ENCODE measurements around the gene SMIM22. TPM values are rescaled to one million over a fixed set of nuclear protein-coding genes. Genes with fewer than 3 reads are reported as not detected.

The SMIM22 gene
- total and polyA plus RNA-seq, 9 donors: 1.5 to 30.9 (median 7.8) TPM; not detected in 5

- no peaks in the 10 kb centered on the region for H3K36me3 ChIP-seq
- no peak overlapping the region for H3K4me3 ChIP-seq
- no peak overlapping the region for H3K27ac ChIP-seq
- no peaks in the 10 kb centered on the region for H3K9me3 ChIP-seq
- TF ChIP-seq CTCF (IDR thresholded peaks at IDR 0.05) (no peak), EP300 (IDR thresholded peaks at IDR 0.05) (no peak), POLR2A (IDR thresholded peaks at IDR 0.05) (no peak)
- H3K4me1 ChIP-seq (ENCODE audit: insufficient read depth): no peaks in the 10 kb centered on the region
- no peak for DNase-seq
- 84 to 88% (median 87%) methylated on average over 5 of the region's 5 CpGs for WGBS, 3 donors
- no peaks in the 10 kb centered on the region for H3K27me3 ChIP-seq
- intact Hi-C loops (cut with DNase I): loop anchor here in 2 of 4 donors (10.0 kb wide), 2 partner anchors 105 to 115 kb away; no protein-coding TSS in a partner anchor
Observed at GRCh38 chr16:4839942-4840341, 44.8 kb downstream of the SMIM22 start.

- DNase-seq: no peak
- Histone ChIP-seq H3K27me3 (no peaks in the 10 kb centered on the region), H3K27ac (no peak overlapping the region), H3K36me3 (no peaks in the 10 kb centered on the region), H3K4me1 (ENCODE audit: insufficient read depth) (peaks cover under 1% of the 10 kb centered on the region), H3K4me3 (no peak overlapping the region), H3K9me3 (no peaks in the 10 kb centered on the region)
- WGBS, 3 donors: 74 to 78% (median 76%) methylated on average over 5 of the region's 5 CpGs
- no peak for TF ChIP-seq EP300 (IDR thresholded peaks at IDR 0.05)
- no peak for TF ChIP-seq CTCF (IDR thresholded peaks at IDR 0.05)
- TF ChIP-seq POLR2A (IDR thresholded peaks at IDR 0.05): no peak
- intact Hi-C loops (cut with DNase I): loop anchor here in 2 of 4 donors (10.0 kb wide), 2 partner anchors 104 to 116 kb away; no protein-coding TSS in a partner anchor
Observed at GRCh38 chr16:4840984-4841383, 45.8 kb downstream of the SMIM22 start.

Small RNA genes within 50 kb of the gene (small RNA-seq; reads per million reads assigned to genes)
- not detected for gene RF00017

Other genes with a start within 250 kb of the SMIM22 start
- gene C16orf96, start 239.0 kb upstream of the SMIM22 start, total RNA-seq: under 1 TPM; 0.10 to 0.30 (median 0.13) TPM
- gene C16orf96, start 239.0 kb upstream of the SMIM22 start, polyA plus RNA-seq: under 1 TPM; 0.07 to 0.08 TPM
- 10 to 100 TPM in 6 of 7 donors, 1 to 10 TPM in 1; 9.3 to 39.5 (median 21.4) TPM for gene UBALD1, start 180.5 kb upstream of the SMIM22 start, total RNA-seq
- 10 to 100 TPM in 1 of 2 donors, under 1 TPM in 1; 0.43 to 24.0 TPM for gene UBALD1, start 180.5 kb upstream of the SMIM22 start, polyA plus RNA-seq
- 10 to 100 TPM; 23.2 to 94.2 (median 64.6) TPM for gene MGRN1, start 170.5 kb upstream of the SMIM22 start, total RNA-seq
- gene MGRN1, start 170.5 kb upstream of the SMIM22 start, polyA plus RNA-seq: 10 to 100 TPM; 21.5 to 27.9 TPM
- 10 to 100 TPM; 19.4 to 33.1 (median 28.0) TPM for gene NUDT16L1, start 101.8 kb upstream of the SMIM22 start, total RNA-seq
- gene NUDT16L1, start 101.8 kb upstream of the SMIM22 start, polyA plus RNA-seq: 10 to 100 TPM in 1 of 2 donors, 1 to 10 TPM in 1; 8.1 to 33.6 TPM
- 10 to 100 TPM; 19.8 to 37.4 (median 32.3) TPM for gene ANKS3, start 61.1 kb upstream of the SMIM22 start, total RNA-seq
- gene ANKS3, start 61.1 kb upstream of the SMIM22 start, polyA plus RNA-seq: 10 to 100 TPM in 1 of 2 donors, 1 to 10 TPM in 1; 6.7 to 26.0 TPM
- 1 to 10 TPM in 6 of 7 donors, under 1 TPM in 1; 0.48 to 9.1 (median 1.5) TPM for gene DNAAF8, start 60.8 kb upstream of the SMIM22 start, total RNA-seq
- gene DNAAF8, start 60.8 kb upstream of the SMIM22 start, polyA plus RNA-seq: 1 to 10 TPM in 1 of 2 donors, under 1 TPM in 1; 0.35 to 1.2 TPM
- 10 to 100 TPM; 10.1 to 27.7 (median 22.1) TPM for gene ZNF500, start 28.2 kb upstream of the SMIM22 start, total RNA-seq
- 10 to 100 TPM in 1 of 2 donors, 1 to 10 TPM in 1; 4.7 to 22.3 TPM for gene ZNF500, start 28.2 kb upstream of the SMIM22 start, polyA plus RNA-seq
- gene SEPTIN12, start 7.0 kb upstream of the SMIM22 start, total RNA-seq: under 1 TPM in 1 of 7 donors, not detected in 6; 0.32 TPM
- not detected for gene SEPTIN12, start 7.0 kb upstream of the SMIM22 start, polyA plus RNA-seq
- 10 to 100 TPM in 6 of 7 donors, 1 to 10 TPM in 1; 6.0 to 31.9 (median 25.0) TPM for gene ROGDI, start 7.3 kb downstream of the SMIM22 start, total RNA-seq
- 10 to 100 TPM in 1 of 2 donors, 1 to 10 TPM in 1; 9.2 to 17.3 TPM for gene ROGDI, start 7.3 kb downstream of the SMIM22 start, polyA plus RNA-seq
- gene GLYR1, start 51.9 kb downstream of the SMIM22 start, total RNA-seq: 10 to 100 TPM; 30.3 to 79.5 (median 69.7) TPM
- gene GLYR1, start 51.9 kb downstream of the SMIM22 start, polyA plus RNA-seq: 10 to 100 TPM; 36.9 to 77.1 TPM
- 10 to 100 TPM; 16.1 to 41.3 (median 27.3) TPM for gene UBN1, start 52.1 kb downstream of the SMIM22 start, total RNA-seq
- 10 to 100 TPM; 14.5 to 17.9 TPM for gene UBN1, start 52.1 kb downstream of the SMIM22 start, polyA plus RNA-seq
- gene PPL, start 141.8 kb downstream of the SMIM22 start, total RNA-seq: 10 to 100 TPM in 4 of 7 donors, 1 to 10 TPM in 3; 6.9 to 37.8 (median 17.4) TPM
- gene PPL, start 141.8 kb downstream of the SMIM22 start, polyA plus RNA-seq: 1 to 10 TPM; 4.2 to 5.3 TPM
- under 1 TPM; 0.11 to 0.87 (median 0.38) TPM for gene SEC14L5, start 163.0 kb downstream of the SMIM22 start, total RNA-seq
- gene SEC14L5, start 163.0 kb downstream of the SMIM22 start, polyA plus RNA-seq: 1 to 10 TPM in 1 of 2 donors, under 1 TPM in 1; 0.38 to 1.5 TPM
- gene NAGPA, start 238.6 kb downstream of the SMIM22 start, total RNA-seq: 10 to 100 TPM in 2 of 7 donors, 1 to 10 TPM in 5; 4.4 to 14.8 (median 7.1) TPM
- 1 to 10 TPM; 2.9 to 7.3 TPM for gene NAGPA, start 238.6 kb downstream of the SMIM22 start, polyA plus RNA-seq